NCI-H2171 (cell line): ENCODE measurements around the gene EVC.
"Not testable (repeated sequence)": the region's sequence is repeated elsewhere in the genome, so short reads cannot be mapped to it uniquely, and the experiment has no call there.

Source experiments
- DNase-seq: peaks from one replicate; lab custom pipeline; 2025; lab: John Stamatoyannopoulos, UW

Gene EVC

GRCh38 chr4:5843573-5844530 lies 132.9 kb downstream of the EVC start:
- DNase-seq, result peak; percentile 41

DNA sequence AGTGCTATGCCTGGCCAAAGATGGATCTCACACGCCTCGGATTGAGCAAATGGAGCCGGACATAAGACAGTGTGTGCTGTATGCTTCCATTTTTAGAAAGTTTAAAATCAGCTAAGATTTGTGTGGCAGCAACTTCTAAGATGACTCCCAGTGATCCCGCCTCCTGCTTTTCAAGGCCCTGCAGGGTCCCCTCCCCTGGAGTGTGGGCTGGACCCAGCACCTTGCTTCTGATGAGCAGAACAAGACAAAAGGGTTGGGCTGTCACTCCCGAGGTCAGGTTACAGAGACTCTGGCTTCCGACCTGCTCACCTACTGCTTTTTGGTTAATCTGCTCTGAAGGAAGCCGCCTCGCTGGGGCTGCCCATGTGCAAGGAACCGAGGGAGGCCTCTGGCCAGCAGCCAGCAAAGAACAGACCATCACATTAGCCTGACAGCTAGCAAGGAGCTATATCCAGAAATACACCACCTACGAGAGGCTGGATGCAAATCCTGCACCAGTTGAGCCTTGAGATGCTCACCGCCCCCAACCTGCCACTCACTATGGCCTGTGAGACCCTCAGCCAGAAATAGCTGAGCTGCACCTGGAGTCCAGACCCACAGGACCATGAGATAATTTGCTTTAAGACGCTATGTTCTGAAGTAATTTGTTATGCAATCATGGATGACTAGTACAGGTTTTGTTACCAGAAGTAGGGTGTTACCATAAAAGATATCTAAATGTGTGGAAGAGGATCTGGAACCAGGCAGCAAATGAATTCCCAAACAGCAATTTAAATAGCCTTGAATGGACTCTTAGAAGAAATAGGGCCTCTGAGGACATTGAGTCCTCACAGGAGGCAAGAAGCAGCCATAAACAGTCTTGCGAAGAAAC lies 134.3 kb downstream of the EVC start:
- DNase-seq, result no peak

DNA sequence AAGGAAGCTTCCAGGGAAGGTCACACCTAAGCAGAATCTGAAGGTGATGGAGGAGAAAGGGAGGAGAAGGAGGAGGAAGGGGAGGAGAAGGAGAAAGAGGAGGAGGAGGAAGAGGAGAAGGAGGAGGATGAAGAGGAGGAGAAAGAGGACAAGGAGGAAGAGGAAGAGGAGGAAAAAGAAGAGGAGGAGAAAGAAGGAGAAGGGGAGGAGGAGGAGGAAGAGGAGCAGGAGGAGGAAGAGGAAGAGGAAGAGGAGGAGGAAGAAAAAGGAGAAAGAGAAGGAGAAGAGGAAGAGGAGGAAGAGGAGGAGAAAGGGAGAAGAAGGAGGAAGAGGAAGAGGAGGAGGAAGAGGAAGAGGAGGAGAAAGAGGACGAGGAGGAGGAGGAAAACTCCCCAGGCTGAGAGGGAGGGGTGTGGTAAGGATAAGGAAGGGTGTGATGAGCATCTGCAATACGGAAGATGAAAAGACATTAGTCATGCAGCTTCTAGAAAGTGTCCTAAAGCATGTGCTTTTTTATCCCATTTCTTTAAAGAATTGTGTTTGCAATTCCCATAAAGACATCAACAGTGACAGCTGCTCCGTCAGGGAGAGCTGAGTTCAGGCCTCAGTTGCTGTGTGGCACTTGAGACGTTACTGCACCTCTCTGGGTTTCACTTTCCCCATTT lies 140.8 kb downstream of the EVC start:
- no peak for DNase-seq

- peak; percentile 40 for DNase-seq
Measured at GRCh38 chr4:5852523-5853202, 141.7 kb downstream of the EVC start.

- DNase-seq, result no peak
Measured at GRCh38 chr4:5854929-5855328, 143.9 kb downstream of the EVC start.

DNA sequence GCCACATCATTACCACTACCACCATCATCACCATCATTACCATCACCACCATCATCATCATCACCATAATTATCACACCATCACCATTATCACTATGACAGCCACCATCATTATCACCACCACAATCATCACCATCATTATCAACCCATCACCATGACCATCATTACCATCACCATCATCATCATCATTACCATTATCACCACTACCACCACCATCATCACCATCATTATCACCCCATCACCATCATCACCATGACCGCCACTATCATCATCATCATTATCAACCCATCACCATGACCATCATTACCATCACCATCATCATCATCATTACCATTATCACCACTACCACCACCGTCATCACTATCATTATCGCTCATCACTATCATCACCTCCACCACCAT lies 145.4 kb downstream of the EVC start:
- DNase-seq, result not testable (repeated sequence)

- DNase-seq, result no peak
Measured at GRCh38 chr4:5857199-5857598, 146.2 kb downstream of the EVC start.

DNA sequence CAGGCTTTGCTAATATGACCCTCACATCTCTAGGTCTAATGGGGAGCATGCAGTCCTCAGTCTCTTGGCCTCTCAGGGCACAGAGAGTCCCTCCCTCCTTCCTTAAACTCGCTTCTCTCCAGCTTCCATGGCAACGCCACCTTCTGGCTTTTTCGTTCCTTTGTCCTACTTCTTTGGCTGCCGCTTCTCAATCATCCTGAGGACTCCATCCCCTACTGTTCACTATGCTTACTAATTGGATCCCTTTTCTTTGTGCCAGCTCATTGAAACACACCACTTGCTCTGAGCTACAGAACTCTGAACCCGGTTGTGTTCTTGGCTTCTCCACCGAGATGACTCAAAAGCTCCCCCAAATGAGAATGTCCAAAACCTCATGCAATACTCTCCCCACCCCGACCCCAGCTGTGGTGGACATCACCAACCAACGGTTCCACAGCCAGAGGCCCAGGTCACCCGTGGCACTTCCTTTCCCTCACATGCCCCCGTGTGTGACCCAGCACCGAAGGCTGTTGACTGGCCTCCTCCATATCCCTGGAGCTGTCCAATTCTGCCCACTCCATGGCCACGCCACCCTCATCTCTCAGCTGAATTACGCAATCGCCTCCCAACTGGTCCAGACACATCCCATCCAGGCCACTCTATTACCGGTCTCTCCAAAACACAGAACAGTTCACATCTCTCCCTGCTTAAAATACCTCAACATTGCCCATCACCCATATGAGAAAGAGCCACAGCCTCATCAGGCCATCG lies 147.2 kb downstream of the EVC start:
- no peak for DNase-seq

- DNase-seq, result no peak
Measured at GRCh38 chr4:5863461-5864113, 152.6 kb downstream of the EVC start.
